Caco-2 (cell line): Measurements from ENCODE around the gene AP4E1. TPM values are rescaled to one million over a fixed set of nuclear protein-coding genes. Genes with fewer than 3 reads are reported as not detected.

ENCODE experiments used
- BruUV-seq: library from RNA; stranded (reverse); fragments of 400-500 nt; replicated peaks from 2 replicates; lab custom pipeline; 2021; lab: Mats Ljungman, UMichigan
- CTCF ChIA-PET: fragments of 300-600 bp; sonication (Branson Sonifier 250); formaldehyde crosslinking; loops from one replicate; lab custom pipeline; 2022; ENCODE audit warnings: antibody characterized with exemption; lab: Charles Lee
- POLR2A ChIA-PET: fragments of 300-600 bp; sonication (Branson Sonifier 250); formaldehyde crosslinking; loops from one replicate; lab custom pipeline; 2022; ENCODE audit warnings: antibody characterized with exemption; lab: Charles Lee
- DNase-seq, 2 experiments: peaks; one replicate each; pipeline versions ENCODE4 v3.0.0 to v3.0.0-alpha.2; 2020 to 2022
- H3K27me3 ChIP-seq: replicated peaks from 2 replicates; pipeline ENCODE4 v1.6.0; 2011; ENCODE audit warnings: low read length; ENCODE audit not compliant: control insufficient read depth, insufficient read depth
- H3K36me3 ChIP-seq: 2 replicates; pipeline ENCODE4 v1.5.1; 2011; ENCODE audit warnings: low read length; ENCODE audit not compliant: control insufficient read depth, insufficient read depth
- H3K4me1 ChIP-seq: fragments of 250-450 bp; sonication (Bioruptor Pico); 2 replicates; pipeline ENCODE4 v1.5.1; 2020; ENCODE audit warnings: mild to moderate bottlenecking
- H3K4me3 ChIP-seq: 2 replicates; pipeline ENCODE4 v1.5.1; 2011; ENCODE audit warnings: low read depth, mild to moderate bottlenecking, control low read depth, low read length
- H3K9me3 ChIP-seq: fragments of 250-450 bp; sonication (Bioruptor Pico); 2 replicates; pipeline ENCODE4 v1.5.1; 2020; ENCODE audit warnings: mild to moderate bottlenecking, moderate library complexity
- H3K27ac Mint-ChIP-seq: one replicate; pipeline ENCODE4 v1.8.0; 2022; ENCODE audit warnings: mixed read lengths; ENCODE audit not compliant: unreplicated experiment
- H3K27me3 Mint-ChIP-seq: one replicate; pipeline ENCODE4 v1.8.0; 2022; ENCODE audit warnings: mixed read lengths; ENCODE audit not compliant: insufficient read depth, unreplicated experiment
- H3K36me3 Mint-ChIP-seq: one replicate; pipeline ENCODE4 v1.8.0; 2022; ENCODE audit warnings: mild to moderate bottlenecking, mixed read lengths; ENCODE audit not compliant: insufficient read depth, unreplicated experiment
- H3K4me1 Mint-ChIP-seq: one replicate; pipeline ENCODE4 v1.8.0; 2022; ENCODE audit warnings: low read depth, mixed read lengths; ENCODE audit not compliant: unreplicated experiment
- H3K4me3 Mint-ChIP-seq: one replicate; pipeline ENCODE4 v1.8.0; 2022; ENCODE audit warnings: mild to moderate bottlenecking, moderate library complexity, mixed read lengths; ENCODE audit not compliant: unreplicated experiment
- H3K9me3 Mint-ChIP-seq: one replicate; pipeline ENCODE4 v1.8.0; 2022; ENCODE audit warnings: mixed read lengths; ENCODE audit not compliant: unreplicated experiment
- CTCF ChIP-seq, 2 experiments: fragments of 200-600 bp in 1 of 2; IDR thresholded peaks; 1 replicate in 1 of 2; 2 replicates in 1 of 2; pipeline versions ENCODE4 v1.5.1 to v1.8.0; 2011 to 2022; ENCODE audit warnings: antibody characterized with exemption in 1 of 2, control low read depth in 1 of 2, inconsistent platforms in 1 of 2, low read depth in 1 of 2, low read length in 1 of 2, mild to moderate bottlenecking in 1 of 2, moderate library complexity in 1 of 2; ENCODE audit not compliant: insufficient read depth in 1 of 2, severe bottlenecking in 1 of 2, unreplicated experiment in 1 of 2
- intact Hi-C: fragments of 100-400 bp; cut with micrococcal nuclease; formaldehyde crosslinking; loops from one replicate; pipeline ENCODE4 v1.10.0; 2022; ENCODE audit not compliant: unreplicated experiment
- total RNA-seq: library from RNA; stranded (reverse); gene quantifications from 2 replicates; pipeline ENCODE4 v1.2.3, GENCODE V29; 2022

Gene AP4E1
- total RNA-seq, 1 experiment from 2014 or later, result 15.9 TPM

- POLR2A ChIA-PET, result no interaction called here
- no peaks in the 10 kb centered on the region for H3K9me3 Mint-ChIP-seq
- no peaks in the 10 kb centered on the region for H3K36me3 ChIP-seq
- no TSS peak for BruUV-seq
- no peaks in the 10 kb centered on the region for H3K36me3 Mint-ChIP-seq
- CTCF ChIA-PET, result no interaction called here
- TF ChIP-seq CTCF (IDR thresholded peaks at IDR 0.05; ENCODE audit: insufficient read depth in 1 of 2, low read depth in 1 of 2, low read length in 1 of 2, severe bottlenecking in 1 of 2, unreplicated experiment in 1 of 2), result no peak
- no peak overlapping the region for H3K4me3 ChIP-seq
- no peaks in the 10 kb centered on the region for H3K27me3 ChIP-seq
- intact Hi-C loops, result no loop called here
- DNase-seq, result no peak
- H3K4me1 Mint-ChIP-seq, result peaks cover 11% of the 10 kb centered on the region
- no peaks in the 10 kb centered on the region for H3K27me3 Mint-ChIP-seq
- no peak overlapping the region for H3K27ac Mint-ChIP-seq
- H3K9me3 ChIP-seq, result no peaks in the 10 kb centered on the region
- H3K4me3 Mint-ChIP-seq, result no peak overlapping the region
- H3K4me1 ChIP-seq, result peaks cover 9% of the 10 kb centered on the region
These were observed 146.1 kb downstream of the AP4E1 start for GRCh38 chr15:51054535-51054934.

Other genes with a start within 250 kb of the AP4E1 start
- 70.9 and 73.4 TPM in 2 replicates for gene TRPM7, start 221.9 kb upstream of the AP4E1 start, total RNA-seq
- 131 and 141 TPM in 2 replicates for gene SPPL2A, start 143.0 kb upstream of the AP4E1 start, total RNA-seq
- gene TNFAIP8L3, start 186.2 kb downstream of the AP4E1 start, total RNA-seq, result 0.30 TPM in 1 of 2 replicates, not detected in the other